Measurements from ENCODE around the gene HTR3D.

The HTR3D gene, protein sequence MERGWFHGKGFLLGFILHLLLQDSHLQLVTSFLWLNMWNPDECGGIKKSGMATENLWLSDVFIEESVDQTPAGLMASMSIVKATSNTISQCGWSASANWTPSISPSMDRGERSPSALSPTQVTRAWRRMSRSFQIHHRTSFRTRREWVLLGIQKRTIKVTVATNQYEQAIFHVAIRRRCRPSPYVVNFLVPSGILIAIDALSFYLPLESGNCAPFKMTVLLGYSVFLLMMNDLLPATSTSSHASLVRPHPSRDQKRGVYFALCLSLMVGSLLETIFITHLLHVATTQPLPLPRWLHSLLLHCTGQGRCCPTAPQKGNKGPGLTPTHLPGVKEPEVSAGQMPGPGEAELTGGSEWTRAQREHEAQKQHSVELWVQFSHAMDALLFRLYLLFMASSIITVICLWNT

DNA sequence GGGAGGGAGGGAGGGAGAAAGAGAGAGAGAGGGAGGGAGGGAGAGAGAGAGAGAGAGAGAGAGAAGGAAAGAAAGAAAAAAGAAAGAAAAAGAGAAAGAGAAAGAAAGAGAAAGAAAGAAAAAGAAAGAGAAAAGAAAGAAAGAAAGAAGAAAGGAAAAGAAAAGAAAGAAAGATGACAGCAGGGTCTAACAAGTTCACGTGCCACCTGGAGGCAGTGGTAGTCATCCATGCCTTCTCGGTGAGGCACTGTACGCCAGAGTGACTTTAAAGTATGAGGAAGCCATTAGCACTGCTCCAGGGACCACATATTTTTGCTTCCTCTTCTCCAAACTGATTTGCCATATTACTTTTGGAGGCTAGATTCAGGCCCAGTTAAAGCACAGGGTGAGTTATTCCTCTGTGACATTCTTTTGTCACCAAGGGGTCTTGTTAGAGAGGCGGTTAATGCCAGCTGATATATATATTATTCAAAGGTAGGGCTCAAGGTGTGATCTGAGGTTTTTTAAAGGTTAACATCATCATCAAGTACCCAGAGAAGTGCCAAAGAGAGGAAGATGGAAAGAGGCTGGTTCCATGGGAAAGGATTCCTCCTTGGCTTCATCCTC is at the start of gene HTR3D:
TSS of gene HTR3D (plus strand) at position 556 of the 606 bp plus-strand sequence. CDS start at position 556, 0 bp downstream.
- no peak within 1 kb of the TSS for H3K27ac ChIP-seq (ENCODE audit: low read length)
- no peaks in the 10 kb centered on the region for H3K36me3 ChIP-seq (ENCODE audit: control insufficient read depth, low read depth, low read length)
- no peak within 1 kb of the TSS for H3K9ac ChIP-seq (ENCODE audit: low read length)
- no peaks in the 10 kb centered on the region for H3K9me3 ChIP-seq (ENCODE audit: control insufficient read depth, low read depth, low read length)
- H3K4me1 ChIP-seq (ENCODE audit: control insufficient read depth, low read depth, low read length) = no peaks in the 10 kb centered on the region
- no peaks in the 10 kb centered on the region for H3K27me3 ChIP-seq (ENCODE audit: control insufficient read depth, insufficient read depth, low read length)
- no peak within 1 kb of the TSS for H3K4me3 ChIP-seq (ENCODE audit: low read length)

DNA sequence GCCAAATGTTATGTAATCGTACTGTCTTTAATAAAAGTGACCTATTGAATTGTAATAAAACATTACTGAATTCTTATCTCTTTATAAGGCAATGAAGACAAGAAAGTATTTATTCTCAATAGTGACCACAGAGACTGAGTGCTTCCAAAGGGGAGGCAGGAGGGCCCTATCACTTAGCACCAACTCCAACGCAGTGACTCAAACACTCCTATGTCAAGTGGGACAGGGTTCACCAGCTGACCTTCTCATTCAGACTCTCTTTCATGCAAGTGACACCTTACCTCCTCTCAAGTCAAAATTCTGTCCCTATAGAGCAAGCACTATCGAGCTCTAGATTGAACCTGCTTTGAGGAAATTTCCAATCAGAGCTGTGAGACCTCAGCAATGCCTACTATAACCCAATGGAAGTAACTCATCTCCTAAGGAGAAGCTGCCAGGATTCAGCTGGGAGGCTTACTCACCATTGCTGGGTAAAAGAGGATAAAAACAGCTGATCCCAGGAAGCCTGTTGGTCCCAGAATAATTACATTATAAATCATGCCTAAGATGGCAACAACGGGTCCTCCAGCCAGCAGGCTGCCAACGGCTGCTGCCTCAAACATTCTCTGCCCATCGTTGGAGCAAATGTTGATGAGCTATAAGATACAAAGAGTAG is 49.4 kb upstream of the HTR3D start:
- H3K36me3 ChIP-seq (ENCODE audit: control insufficient read depth, low read depth, low read length) = peaks cover 23% of the 10 kb centered on the region
- peaks cover 16% of the 10 kb centered on the region for H3K4me1 ChIP-seq (ENCODE audit: control insufficient read depth, low read depth, low read length)
- H3K27ac ChIP-seq (ENCODE audit: low read length) = no peak overlapping the region

DNA sequence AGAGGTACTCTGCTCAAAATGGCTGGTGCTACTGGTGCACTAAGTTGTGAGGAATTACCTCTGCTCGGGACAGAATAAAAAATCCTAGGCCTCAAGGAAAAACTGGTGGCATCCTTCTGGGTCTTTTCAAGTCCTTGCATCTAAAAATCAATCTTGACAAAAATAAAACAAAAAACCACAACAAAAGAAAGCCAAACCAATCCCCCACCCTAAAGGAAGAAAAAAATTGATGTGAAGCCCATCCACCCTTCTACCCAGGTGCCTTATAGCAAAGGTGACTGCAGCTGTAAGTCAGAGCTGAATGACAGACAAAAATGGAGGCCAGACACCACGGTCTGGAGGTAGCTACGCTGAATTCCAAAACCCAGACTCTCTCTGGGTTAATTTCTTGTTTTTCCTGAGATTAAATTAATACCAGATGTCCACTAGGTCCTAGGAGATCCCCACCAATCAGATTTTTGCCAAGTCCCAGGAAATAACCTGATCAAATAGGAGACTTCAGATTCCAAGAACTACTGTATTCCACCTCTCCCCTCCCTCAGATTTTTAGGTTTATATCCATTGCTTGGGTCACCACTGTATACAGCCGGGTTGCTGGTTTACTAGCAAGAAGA is 47.3 kb upstream of the HTR3D start:
- Histone ChIP-seq H3K4me1 (ENCODE audit: control insufficient read depth, low read depth, low read length) (peaks cover 16% of the 10 kb centered on the region), H3K36me3 (ENCODE audit: control insufficient read depth, low read depth, low read length) (peaks cover 30% of the 10 kb centered on the region)

More for the DNA sequence above, 49.4 kb upstream of the HTR3D start:
- Histone ChIP-seq H3K4me3 (ENCODE audit: low read length) (no peak overlapping the region), H3K9ac (ENCODE audit: low read length) (no peak overlapping the region), H3K27me3 (ENCODE audit: control insufficient read depth, insufficient read depth, low read length) (no peaks in the 10 kb centered on the region), H3K9me3 (ENCODE audit: control insufficient read depth, low read depth, low read length) (no peaks in the 10 kb centered on the region)

DNA sequence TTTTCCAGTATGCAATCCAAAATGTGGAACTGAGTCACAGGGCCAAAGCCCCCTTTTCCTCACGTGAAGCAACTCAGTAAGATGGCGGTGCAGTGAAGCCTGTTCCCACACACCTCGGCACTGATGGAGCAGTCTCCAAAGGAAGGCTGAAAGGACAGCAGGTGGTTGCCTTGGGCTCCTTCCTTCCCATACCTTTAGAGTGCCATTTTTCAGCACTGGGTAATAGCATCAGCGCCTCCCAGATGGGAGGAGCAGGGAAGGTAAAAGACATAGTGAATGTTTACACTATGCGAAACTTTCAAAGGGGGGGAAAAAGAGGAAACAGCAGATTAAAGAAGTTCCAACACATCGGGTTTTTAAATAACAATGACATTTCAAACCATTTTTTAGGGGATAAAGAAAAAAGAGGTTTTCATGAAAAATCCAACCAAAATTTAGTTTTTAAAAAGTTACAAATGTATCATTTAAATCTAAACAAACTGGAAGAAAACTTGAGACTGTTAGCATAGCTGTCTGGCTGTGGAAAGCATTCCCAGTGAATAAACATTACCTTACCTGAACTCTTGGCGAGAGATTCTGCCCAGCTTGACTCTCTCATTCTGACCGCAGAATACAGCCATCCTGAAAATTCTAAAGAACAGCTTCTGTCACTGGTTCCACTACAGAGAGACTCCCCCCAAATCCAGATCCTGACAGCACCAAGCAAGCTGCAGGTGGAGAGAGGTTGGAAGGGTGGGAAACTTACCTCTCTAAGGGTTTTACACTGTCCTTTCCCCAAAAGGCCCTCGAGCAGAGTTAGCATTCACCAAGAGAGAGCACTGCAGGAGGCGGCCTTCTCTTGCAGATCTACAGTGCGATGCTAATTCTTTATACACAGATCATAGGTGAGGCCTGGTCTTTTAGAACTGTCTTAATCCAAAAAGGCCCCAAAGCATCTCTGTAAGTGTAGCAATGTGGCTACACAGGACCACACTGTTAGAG is 46.5 kb upstream of the HTR3D start:
- Histone ChIP-seq H3K27ac (ENCODE audit: low read length) (no peak overlapping the region), H3K9me3 (ENCODE audit: control insufficient read depth, low read depth, low read length) (no peaks in the 10 kb centered on the region), H3K27me3 (ENCODE audit: control insufficient read depth, insufficient read depth, low read length) (no peaks in the 10 kb centered on the region), H3K4me3 (ENCODE audit: low read length) (no peak overlapping the region), H3K4me1 (ENCODE audit: control insufficient read depth, low read depth, low read length) (peaks cover 16% of the 10 kb centered on the region), H3K9ac (ENCODE audit: low read length) (no peak overlapping the region), H3K36me3 (ENCODE audit: control insufficient read depth, low read depth, low read length) (peaks cover 30% of the 10 kb centered on the region)

More for the DNA sequence above, 47.3 kb upstream of the HTR3D start:
- Histone ChIP-seq H3K4me3 (ENCODE audit: low read length) (no peak overlapping the region), H3K9me3 (ENCODE audit: control insufficient read depth, low read depth, low read length) (no peaks in the 10 kb centered on the region), H3K27me3 (ENCODE audit: control insufficient read depth, insufficient read depth, low read length) (no peaks in the 10 kb centered on the region), H3K27ac (ENCODE audit: low read length) (no peak overlapping the region), H3K9ac (ENCODE audit: low read length) (no peak overlapping the region)

DNA sequence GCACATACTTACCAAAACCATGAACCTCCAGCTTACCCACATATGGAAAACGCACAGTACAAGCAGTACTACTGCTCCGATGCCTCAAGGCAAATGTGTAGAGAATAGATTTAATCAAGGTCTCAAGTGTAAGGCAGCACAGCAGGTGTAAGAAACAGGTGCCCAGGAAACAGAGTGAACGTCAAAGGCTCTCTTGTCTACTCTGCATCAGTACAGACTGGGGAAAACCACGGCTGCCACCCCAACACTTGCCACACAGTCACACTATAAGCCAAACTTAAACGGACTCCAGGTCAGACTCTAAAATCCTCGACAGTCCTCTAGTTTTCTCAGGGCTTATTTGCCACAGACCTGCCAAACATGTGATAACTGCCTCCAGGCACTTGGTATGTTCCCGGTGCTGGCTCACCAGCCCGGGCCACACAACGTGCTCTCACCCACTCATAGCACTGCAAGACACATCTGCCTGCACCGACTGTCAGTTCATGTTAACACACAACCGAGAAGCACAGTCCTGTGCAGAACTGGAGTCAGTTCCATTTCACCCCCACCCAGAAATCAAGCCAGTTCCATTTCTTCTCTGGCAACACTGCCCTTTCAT is 44.4 kb upstream of the HTR3D start:
- no peaks in the 10 kb centered on the region for H3K9me3 ChIP-seq (ENCODE audit: control insufficient read depth, low read depth, low read length)
- H3K9ac ChIP-seq (ENCODE audit: low read length) = no peak overlapping the region
- H3K36me3 ChIP-seq (ENCODE audit: control insufficient read depth, low read depth, low read length) = peaks cover 27% of the 10 kb centered on the region
- peaks cover 16% of the 10 kb centered on the region for H3K4me1 ChIP-seq (ENCODE audit: control insufficient read depth, low read depth, low read length)
- H3K27ac ChIP-seq (ENCODE audit: low read length) = no peak overlapping the region
- H3K27me3 ChIP-seq (ENCODE audit: control insufficient read depth, insufficient read depth, low read length) = no peaks in the 10 kb centered on the region
- no peak overlapping the region for H3K4me3 ChIP-seq (ENCODE audit: low read length)

DNA sequence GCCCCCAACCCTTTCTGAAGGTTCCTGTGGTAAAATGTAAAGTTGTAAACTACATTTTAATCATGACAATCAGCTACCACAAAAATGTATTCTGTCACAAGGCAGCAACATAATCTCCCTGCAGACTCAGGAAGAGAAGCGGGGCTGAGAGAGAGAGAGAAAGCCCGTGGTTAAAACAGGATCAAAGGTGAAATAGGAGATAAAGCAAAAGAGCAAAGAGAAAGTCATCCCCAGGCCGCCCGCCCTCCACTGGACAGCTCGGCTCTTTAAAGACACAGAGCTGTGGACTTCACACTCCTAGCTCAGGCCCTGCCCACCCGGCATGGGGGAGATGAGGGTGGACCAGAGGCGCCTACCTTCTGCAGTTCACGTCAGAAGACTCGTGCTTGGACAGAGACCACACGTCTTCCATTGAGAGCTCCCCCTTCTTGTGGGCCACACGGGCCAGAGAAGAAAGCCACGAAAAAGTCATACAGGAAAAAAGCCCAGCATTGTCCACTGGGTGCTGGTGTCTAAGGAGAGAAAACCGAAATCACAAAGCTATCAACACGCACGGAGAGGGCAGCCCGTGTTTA is 43.2 kb upstream of the HTR3D start:
- no peak overlapping the region for H3K27ac ChIP-seq (ENCODE audit: low read length)
- no peak overlapping the region for H3K9ac ChIP-seq (ENCODE audit: low read length)
- peaks cover 17% of the 10 kb centered on the region for H3K36me3 ChIP-seq (ENCODE audit: control insufficient read depth, low read depth, low read length)

DNA sequence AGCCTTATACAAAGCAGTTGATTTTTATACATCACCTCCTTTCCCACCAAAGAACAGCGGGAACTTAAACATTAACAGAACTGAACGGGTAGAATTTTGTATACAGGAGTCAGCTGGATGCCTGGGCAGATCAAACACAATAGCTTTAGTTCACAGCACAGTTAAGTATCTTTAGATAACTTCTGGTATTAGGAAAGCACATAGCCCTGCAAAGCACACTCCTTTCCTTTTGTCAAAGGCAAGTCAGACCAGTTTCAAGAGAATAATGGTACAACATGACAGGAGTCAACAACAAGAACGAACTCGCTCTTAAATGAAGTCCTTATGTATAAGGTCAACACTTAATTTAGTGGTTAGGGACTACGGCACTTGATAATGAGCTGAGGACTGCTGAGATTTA is 40.1 kb upstream of the HTR3D start:
- Histone ChIP-seq H3K9me3 (ENCODE audit: control insufficient read depth, low read depth, low read length) (no peaks in the 10 kb centered on the region), H3K4me1 (ENCODE audit: control insufficient read depth, low read depth, low read length) (no peaks in the 10 kb centered on the region), H3K27me3 (ENCODE audit: control insufficient read depth, insufficient read depth, low read length) (no peaks in the 10 kb centered on the region), H3K4me3 (ENCODE audit: low read length) (no peak overlapping the region), H3K9ac (ENCODE audit: low read length) (no peak overlapping the region), H3K36me3 (ENCODE audit: control insufficient read depth, low read depth, low read length) (peaks cover 16% of the 10 kb centered on the region), H3K27ac (ENCODE audit: low read length) (no peak overlapping the region)

More for the DNA sequence above, 43.2 kb upstream of the HTR3D start:
- no peaks in the 10 kb centered on the region for H3K9me3 ChIP-seq (ENCODE audit: control insufficient read depth, low read depth, low read length)
- H3K4me1 ChIP-seq (ENCODE audit: control insufficient read depth, low read depth, low read length) = peaks cover 16% of the 10 kb centered on the region
- no peaks in the 10 kb centered on the region for H3K27me3 ChIP-seq (ENCODE audit: control insufficient read depth, insufficient read depth, low read length)
- no peak overlapping the region for H3K4me3 ChIP-seq (ENCODE audit: low read length)

DNA sequence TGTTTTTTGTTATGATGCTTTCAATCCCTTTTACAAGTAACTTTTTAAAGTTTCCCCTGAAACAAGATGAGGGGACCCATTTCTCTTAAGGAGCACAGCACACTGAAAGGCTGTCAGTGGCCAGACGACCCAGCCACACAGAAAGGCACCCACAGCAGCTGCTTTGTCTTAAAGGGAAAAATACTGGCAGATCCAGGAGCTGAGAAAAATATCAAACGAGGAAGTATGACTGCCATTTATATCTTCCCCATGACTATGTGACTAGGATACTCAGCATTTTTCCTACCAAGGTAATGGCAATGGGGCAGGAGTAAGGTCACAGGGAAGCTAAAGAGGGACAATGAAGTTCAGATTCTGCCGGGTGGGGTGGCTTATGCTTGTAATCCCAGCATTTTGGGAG is 29.8 kb upstream of the HTR3D start:
- no peaks in the 10 kb centered on the region for H3K9me3 ChIP-seq (ENCODE audit: control insufficient read depth, low read depth, low read length)
- H3K4me3 ChIP-seq (ENCODE audit: low read length) = no peak overlapping the region
- H3K4me1 ChIP-seq (ENCODE audit: control insufficient read depth, low read depth, low read length) = peaks cover 4% of the 10 kb centered on the region
- no peaks in the 10 kb centered on the region for H3K27me3 ChIP-seq (ENCODE audit: control insufficient read depth, insufficient read depth, low read length)
- H3K36me3 ChIP-seq (ENCODE audit: control insufficient read depth, low read depth, low read length) = no peaks in the 10 kb centered on the region
- no peak overlapping the region for H3K27ac ChIP-seq (ENCODE audit: low read length)
- no peak overlapping the region for H3K9ac ChIP-seq (ENCODE audit: low read length)

DNA sequence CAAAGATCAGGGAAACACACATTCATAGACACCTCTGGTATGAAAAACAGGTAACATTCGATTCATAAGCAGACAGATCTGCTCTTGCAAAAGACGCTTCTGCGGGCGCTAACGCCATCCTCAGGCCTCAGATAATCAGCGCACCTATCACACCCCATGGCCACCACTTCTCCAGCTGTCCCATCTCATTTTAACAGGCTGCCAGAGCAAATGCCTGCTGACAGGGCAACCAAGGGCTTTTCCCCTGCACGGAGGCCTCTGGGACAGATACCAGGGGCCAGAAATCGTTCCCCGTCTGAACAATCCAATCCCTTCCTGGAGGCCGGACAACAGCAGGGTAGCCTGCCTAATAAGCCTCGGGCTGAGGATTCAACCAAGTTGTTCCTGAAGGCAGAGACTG is 29.1 kb upstream of the HTR3D start:
- no peak overlapping the region for H3K27ac ChIP-seq (ENCODE audit: low read length)
- H3K9me3 ChIP-seq (ENCODE audit: control insufficient read depth, low read depth, low read length) = no peaks in the 10 kb centered on the region
- no peak overlapping the region for H3K9ac ChIP-seq (ENCODE audit: low read length)
- no peaks in the 10 kb centered on the region for H3K27me3 ChIP-seq (ENCODE audit: control insufficient read depth, insufficient read depth, low read length)
- no peak overlapping the region for H3K4me3 ChIP-seq (ENCODE audit: low read length)
- H3K4me1 ChIP-seq (ENCODE audit: control insufficient read depth, low read depth, low read length) = peaks cover 4% of the 10 kb centered on the region
- H3K36me3 ChIP-seq (ENCODE audit: control insufficient read depth, low read depth, low read length) = no peaks in the 10 kb centered on the region

DNA sequence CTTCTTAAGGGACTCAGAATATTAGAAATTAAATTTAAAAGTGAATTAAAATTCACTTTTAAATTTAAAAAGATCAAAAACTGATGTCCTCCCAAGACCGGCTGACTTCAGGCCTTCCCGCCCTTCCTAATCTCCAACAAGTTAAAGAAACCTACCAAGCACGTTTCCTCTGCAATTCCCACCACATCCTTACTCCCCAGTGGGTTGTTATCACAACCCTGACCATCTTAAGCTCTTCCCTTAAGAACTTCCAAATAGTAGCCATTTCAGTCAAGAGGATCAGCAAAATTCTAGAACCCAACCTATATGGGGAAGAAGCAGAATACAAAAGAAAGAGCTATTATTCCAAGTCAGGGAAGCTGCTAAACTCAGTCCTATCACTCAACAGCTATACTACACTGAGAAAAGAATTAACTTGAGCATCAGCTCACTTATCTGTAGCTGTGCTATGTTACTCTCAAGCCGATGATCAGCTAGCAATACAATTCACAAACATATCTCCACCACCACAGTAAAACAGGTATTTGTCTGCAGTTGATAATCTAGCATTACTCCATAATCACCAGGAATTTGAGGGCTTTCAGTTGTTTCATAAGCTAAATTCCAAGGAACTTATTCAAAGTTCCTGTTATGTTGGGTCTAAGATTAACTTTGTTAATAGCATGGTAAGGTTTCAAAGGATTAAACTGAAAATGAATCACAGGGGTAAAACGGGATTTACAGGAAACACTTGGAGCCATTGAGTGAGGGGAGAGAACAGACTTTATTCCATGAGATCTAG is 28.2 kb upstream of the HTR3D start:
- Histone ChIP-seq H3K27ac (ENCODE audit: low read length) (no peak overlapping the region), H3K9me3 (ENCODE audit: control insufficient read depth, low read depth, low read length) (no peaks in the 10 kb centered on the region), H3K36me3 (ENCODE audit: control insufficient read depth, low read depth, low read length) (no peaks in the 10 kb centered on the region), H3K4me3 (ENCODE audit: low read length) (no peak overlapping the region), H3K27me3 (ENCODE audit: control insufficient read depth, insufficient read depth, low read length) (no peaks in the 10 kb centered on the region), H3K9ac (ENCODE audit: low read length) (no peak overlapping the region), H3K4me1 (ENCODE audit: control insufficient read depth, low read depth, low read length) (peaks cover 4% of the 10 kb centered on the region)

Data from iPS-18a (cell line).